ENCODE data around the gene TNRC6C.
"Not testable (repeated sequence)": the region's sequence is repeated elsewhere in the genome, so short reads cannot be mapped to it uniquely, and the experiment has no call there.

Gene TNRC6C

GRCh38 chr17:78062596-78062995 is 104.1 kb downstream of the TNRC6C start:
- DNase-seq (ENCODE audit: low read depth): no peak
- no peak for TF ChIP-seq CTCF (IDR thresholded peaks at IDR 0.05; ENCODE audit: insufficient read depth, low read depth, low read length, missing control alignments)
- H3K4me3 ChIP-seq (ENCODE audit: low read length): no peak overlapping the region

GRCh38 chr17:78063489-78063888 is 105.0 kb downstream of the TNRC6C start:
- no peak overlapping the region for H3K4me3 ChIP-seq (ENCODE audit: low read length)
- DNase-seq (ENCODE audit: low read depth): no peak
- no peak for TF ChIP-seq CTCF (IDR thresholded peaks at IDR 0.05; ENCODE audit: insufficient read depth, low read depth, low read length, missing control alignments)

GRCh38 chr17:78064708-78065107 is 106.2 kb downstream of the TNRC6C start:
- no peak overlapping the region for H3K4me3 ChIP-seq (ENCODE audit: low read length)
- DNase-seq (ENCODE audit: low read depth): no peak
- TF ChIP-seq CTCF (IDR thresholded peaks at IDR 0.05; ENCODE audit: insufficient read depth, low read depth, low read length, missing control alignments): no peak

GRCh38 chr17:78066976-78067375 is 108.5 kb downstream of the TNRC6C start:
- DNase-seq (ENCODE audit: low read depth); H3K4me3 ChIP-seq (ENCODE audit: low read length): not testable (repeated sequence)

GRCh38 chr17:78069695-78070094 is 111.2 kb downstream of the TNRC6C start:
- H3K4me3 ChIP-seq (ENCODE audit: low read length): no peak overlapping the region
- DNase-seq (ENCODE audit: low read depth): no peak
- no peak for TF ChIP-seq CTCF (IDR thresholded peaks at IDR 0.05; ENCODE audit: insufficient read depth, low read depth, low read length, missing control alignments)

- no peak overlapping the region for H3K4me3 ChIP-seq (ENCODE audit: low read length)
- no peak for DNase-seq (ENCODE audit: low read depth)
- TF ChIP-seq CTCF (IDR thresholded peaks at IDR 0.05; ENCODE audit: insufficient read depth, low read depth, low read length, missing control alignments): no peak
Observed at GRCh38 chr17:78072961-78073360, 114.5 kb downstream of the TNRC6C start.

- TF ChIP-seq CTCF (IDR thresholded peaks at IDR 0.05; ENCODE audit: insufficient read depth, low read depth, low read length, missing control alignments): no peak
- DNase-seq (ENCODE audit: low read depth): no peak
Observed at GRCh38 chr17:78075011-78075410, 116.5 kb downstream of the TNRC6C start.

GRCh38 chr17:78075545-78075944 is 117.0 kb downstream of the TNRC6C start:
- TF ChIP-seq CTCF (IDR thresholded peaks at IDR 0.05; ENCODE audit: insufficient read depth, low read depth, low read length, missing control alignments): no peak
- no peak overlapping the region for H3K4me3 ChIP-seq (ENCODE audit: low read length)
- no peak for DNase-seq (ENCODE audit: low read depth)

More at GRCh38 chr17:78075011-78075410, 116.5 kb downstream of the TNRC6C start:
- no peak overlapping the region for H3K4me3 ChIP-seq (ENCODE audit: low read length)
